SU-DHL-6 (cell line): ENCODE results near the gene SHISAL2A.

ENCODE experiments used
- EZH2phosphoT487 ChIP-seq: fragments of 200-600 bp; sonication (generic), shearing (Covaris generic); conservative IDR thresholded peaks from 2 replicates; pipeline ENCODE4 v1.6.1; 2018; ENCODE audit warnings: mild to moderate bottlenecking, antibody characterized with exemption, low read length, moderate library complexity, mixed read lengths
- TF ChIP-seq, protein P1 (sequence below): fragments of 200-600 bp; sonication (generic); IDR thresholded peaks from one replicate; pipeline ENCODE4 v1.5.1; 2017; ENCODE audit warnings: antibody characterized with exemption, mild to moderate bottlenecking, low read length, moderate library complexity; ENCODE audit not compliant: insufficient read depth, poor library complexity, severe bottlenecking

DNA sequence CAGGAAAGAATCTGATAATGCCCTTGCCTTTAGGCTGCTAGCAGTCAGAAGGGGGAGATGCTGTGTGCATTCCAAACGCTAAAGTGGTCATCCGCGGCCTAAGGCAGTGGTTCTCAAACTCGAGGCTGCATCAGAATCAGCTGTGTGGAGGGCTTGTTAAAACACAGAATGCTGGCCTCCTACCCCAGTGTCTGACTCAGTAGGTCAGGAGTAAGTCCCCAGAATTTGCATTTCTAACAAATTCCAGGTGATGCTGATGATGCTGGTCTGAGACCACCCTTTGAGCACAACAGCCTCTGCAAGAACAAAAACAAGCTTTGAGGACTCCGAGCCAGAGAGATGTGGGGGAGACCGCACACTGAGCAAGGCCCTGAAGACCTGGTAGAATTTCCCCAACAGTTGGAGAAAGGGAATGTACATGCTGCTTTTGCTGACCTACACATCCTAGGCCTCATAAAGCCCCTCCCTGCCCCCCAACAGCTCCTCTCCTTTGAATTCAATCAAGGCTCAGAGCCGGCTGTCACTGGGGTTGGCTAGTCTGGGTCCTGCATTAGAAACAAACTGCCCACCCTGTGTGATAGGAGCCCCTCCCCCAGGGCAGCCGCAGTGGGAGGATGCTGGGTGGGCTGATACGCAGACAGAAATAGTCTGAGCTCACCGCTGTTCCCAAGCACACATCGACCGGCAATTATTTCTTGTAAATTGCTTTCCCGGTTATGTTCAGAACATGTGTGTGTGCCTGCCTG, 27.1 kb downstream of the SHISAL2A start:
- TF ChIP-seq, protein P1, sequence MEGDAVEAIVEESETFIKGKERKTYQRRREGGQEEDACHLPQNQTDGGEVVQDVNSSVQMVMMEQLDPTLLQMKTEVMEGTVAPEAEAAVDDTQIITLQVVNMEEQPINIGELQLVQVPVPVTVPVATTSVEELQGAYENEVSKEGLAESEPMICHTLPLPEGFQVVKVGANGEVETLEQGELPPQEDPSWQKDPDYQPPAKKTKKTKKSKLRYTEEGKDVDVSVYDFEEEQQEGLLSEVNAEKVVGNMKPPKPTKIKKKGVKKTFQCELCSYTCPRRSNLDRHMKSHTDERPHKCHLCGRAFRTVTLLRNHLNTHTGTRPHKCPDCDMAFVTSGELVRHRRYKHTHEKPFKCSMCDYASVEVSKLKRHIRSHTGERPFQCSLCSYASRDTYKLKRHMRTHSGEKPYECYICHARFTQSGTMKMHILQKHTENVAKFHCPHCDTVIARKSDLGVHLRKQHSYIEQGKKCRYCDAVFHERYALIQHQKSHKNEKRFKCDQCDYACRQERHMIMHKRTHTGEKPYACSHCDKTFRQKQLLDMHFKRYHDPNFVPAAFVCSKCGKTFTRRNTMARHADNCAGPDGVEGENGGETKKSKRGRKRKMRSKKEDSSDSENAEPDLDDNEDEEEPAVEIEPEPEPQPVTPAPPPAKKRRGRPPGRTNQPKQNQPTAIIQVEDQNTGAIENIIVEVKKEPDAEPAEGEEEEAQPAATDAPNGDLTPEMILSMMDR: no peak
- TF ChIP-seq EZH2phosphoT487: no peak
